Central memory CD4-positive, alpha-beta T cell (primary cell): ENCODE data around the gene WWOX.
"Not testable (repeated sequence)": the region's sequence is repeated elsewhere in the genome, so short reads cannot be mapped to it uniquely, and the experiment has no call there.

ENCODE experiments used
- DNase-seq: peaks from one replicate; pipeline ENCODE4 v3.0.0; 2022
- total RNA-seq, 3 experiments: gene quantifications; one replicate each; lab custom pipeline; 2026; lab: John Stamatoyannopoulos, UW

The WWOX gene
- total RNA-seq: 10.6 to 25.9 (median 18.3) reads per million in 3 experiments

- DNase-seq: peak; percentile 98
Measured at GRCh38 chr16:78099271-78100111, at the start of gene WWOX. Gene WWOX, plus strand, starts transcription at chr16:78099654.

GRCh38 chr16:78050734-78051400 is 48.6 kb upstream of the WWOX start:
- DNase-seq: no peak

GRCh38 chr16:78057803-78058564 is 41.5 kb upstream of the WWOX start:
- DNase-seq: no peak

GRCh38 chr16:78059806-78060205 is 39.6 kb upstream of the WWOX start:
- DNase-seq: not testable (repeated sequence)

- no peak for DNase-seq
Measured at GRCh38 chr16:78060295-78060694, 39.2 kb upstream of the WWOX start.

- DNase-seq: no peak
Measured at GRCh38 chr16:78060809-78061208, 38.6 kb upstream of the WWOX start.

- no peak for DNase-seq
Measured at GRCh38 chr16:78065319-78065718, 34.1 kb upstream of the WWOX start.

GRCh38 chr16:78069913-78070312 is 29.5 kb upstream of the WWOX start:
- no peak for DNase-seq

GRCh38 chr16:78072275-78072674 is 27.2 kb upstream of the WWOX start:
- DNase-seq: no peak

- DNase-seq: no peak
Measured at GRCh38 chr16:78075800-78076199, 23.7 kb upstream of the WWOX start.

- no peak for DNase-seq
Measured at GRCh38 chr16:78081341-78081740, 18.1 kb upstream of the WWOX start.

- no peak for DNase-seq
Measured at GRCh38 chr16:78091419-78091818, 8.0 kb upstream of the WWOX start.

GRCh38 chr16:78092758-78093157 is 6.7 kb upstream of the WWOX start:
- no peak for DNase-seq

GRCh38 chr16:78094166-78094565 is 5.3 kb upstream of the WWOX start:
- no peak for DNase-seq

- DNase-seq: no peak
Measured at GRCh38 chr16:78094998-78095397, 4.5 kb upstream of the WWOX start.

GRCh38 chr16:78096386-78096785 is 3.1 kb upstream of the WWOX start:
- no peak for DNase-seq

- no peak for DNase-seq
Measured at GRCh38 chr16:78097548-78097947, 1.9 kb upstream of the WWOX start.

- DNase-seq: no peak
Measured at GRCh38 chr16:78098087-78098486, 1.4 kb upstream of the WWOX start.

- DNase-seq: no peak
Measured at GRCh38 chr16:78098595-78099270, 721 bp upstream of the WWOX start.

- DNase-seq: no peak
Measured at GRCh38 chr16:78100112-78100467, 636 bp downstream of the WWOX start.

GRCh38 chr16:78102122-78102660 is 2.7 kb downstream of the WWOX start:
- no peak for DNase-seq

- DNase-seq: no peak
Measured at GRCh38 chr16:78102865-78103264, 3.4 kb downstream of the WWOX start.

- DNase-seq: no peak
Measured at GRCh38 chr16:78105517-78105916, 6.1 kb downstream of the WWOX start.
